ENCODE data around the gene HOXB3.
"Not testable (repeated sequence)": the region's sequence is repeated elsewhere in the genome, so short reads cannot be mapped to it uniquely, and the experiment has no call there.

HOXB3 gene

DNA sequence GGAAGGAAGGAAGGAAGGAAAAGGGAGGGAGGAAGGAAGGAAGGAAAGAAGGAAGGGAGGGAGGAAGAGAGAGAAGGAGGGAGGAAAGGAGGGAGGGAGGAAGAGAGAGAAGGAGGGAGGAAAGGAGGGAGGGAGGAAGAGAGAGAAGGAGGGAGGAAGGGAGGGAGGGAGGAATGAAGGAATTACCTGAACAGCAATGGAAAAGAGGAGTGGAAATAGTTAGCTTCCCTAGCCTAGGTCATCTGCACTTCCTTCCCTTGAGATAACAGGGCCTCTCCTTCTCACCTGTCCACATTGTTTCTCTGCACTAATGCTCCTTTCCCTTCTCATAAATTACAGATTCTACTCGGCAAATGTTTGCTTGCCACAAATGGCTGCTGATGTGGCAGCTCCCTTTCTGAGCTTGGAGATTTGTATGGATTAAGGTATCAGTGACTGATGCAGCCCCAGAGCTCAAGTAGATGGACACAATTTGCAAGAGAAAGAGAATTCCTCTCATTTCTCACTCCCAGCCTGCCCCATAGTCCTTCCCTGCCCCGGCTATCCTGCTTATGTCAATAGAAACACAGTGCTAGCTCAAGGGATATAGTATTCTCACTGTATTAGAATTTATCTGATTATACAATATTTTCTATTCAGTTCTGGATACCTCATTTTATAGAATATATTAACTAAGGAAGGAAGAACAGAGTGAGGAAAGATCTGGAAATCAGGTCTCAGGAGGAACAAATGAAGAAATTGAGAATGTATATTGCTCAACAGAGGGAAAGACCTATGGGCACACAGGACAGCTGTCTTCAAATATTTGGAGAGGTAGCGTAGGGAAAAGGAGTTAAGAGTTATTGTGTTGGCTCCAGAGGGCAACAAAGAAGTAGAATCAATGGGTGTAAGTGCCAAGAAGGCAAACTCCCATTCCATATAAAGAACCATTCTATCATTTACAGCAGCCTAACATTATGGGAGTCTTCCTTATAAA, 73.8 kb downstream of the HOXB3 start:
- no peak for DNase-seq

DNA sequence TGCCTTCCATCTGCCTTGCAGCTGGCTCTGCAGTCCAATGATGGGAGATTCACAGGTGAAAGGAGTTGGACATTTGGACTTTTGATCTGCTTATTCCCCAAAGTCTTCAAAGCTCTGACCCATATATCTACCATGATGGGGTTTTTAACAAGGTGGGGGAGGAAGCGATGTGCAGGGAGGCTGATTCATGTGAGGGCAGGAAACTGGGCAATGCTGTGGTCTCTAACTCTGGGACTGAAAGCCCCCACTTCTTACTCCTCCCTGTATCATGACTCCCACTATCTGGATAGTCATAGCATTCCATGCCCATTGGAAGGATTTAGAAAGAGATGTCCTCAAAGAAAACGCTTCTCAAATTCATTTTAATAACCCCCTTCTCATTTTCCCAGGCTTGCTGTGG, 75.6 kb downstream of the HOXB3 start:
- DNase-seq, result no peak

DNA sequence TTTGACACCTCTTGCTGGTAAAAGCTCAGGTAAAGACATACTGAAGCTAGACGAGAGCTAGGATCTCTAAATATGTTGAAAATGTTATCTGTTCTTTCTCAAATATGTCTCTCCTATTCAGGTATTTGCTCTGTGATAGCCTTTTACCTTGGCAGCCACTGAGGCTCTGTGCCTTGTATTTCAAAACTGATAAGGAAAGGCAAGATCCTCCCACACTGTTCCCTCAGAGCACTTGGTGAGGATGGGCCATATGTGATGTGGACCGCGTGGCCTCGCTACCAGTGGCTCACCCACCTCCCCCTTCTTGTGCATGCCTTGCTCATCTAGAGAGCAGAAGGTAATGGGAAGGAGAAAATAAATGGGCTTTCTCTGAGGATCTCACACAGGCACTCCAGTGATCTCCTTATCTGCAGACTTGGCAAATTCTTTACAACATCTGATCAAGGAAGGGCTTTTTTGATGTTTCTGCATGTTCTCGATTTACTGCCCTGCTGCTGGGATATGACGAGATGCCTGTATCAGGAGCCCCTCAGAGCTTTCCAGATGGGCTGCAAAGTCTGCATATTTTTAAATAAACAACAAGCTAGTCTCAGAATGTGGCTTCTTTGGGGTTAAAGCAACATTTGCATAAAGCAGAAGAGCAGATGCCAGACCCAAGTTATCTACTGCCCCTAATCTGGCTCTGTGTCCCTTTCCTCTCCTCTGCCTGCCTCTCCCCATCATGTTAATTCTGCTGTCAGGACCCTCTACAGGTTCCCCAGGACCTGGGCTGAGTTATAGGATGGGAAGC, 76.2 kb downstream of the HOXB3 start:
- DNase-seq, result no peak

DNA sequence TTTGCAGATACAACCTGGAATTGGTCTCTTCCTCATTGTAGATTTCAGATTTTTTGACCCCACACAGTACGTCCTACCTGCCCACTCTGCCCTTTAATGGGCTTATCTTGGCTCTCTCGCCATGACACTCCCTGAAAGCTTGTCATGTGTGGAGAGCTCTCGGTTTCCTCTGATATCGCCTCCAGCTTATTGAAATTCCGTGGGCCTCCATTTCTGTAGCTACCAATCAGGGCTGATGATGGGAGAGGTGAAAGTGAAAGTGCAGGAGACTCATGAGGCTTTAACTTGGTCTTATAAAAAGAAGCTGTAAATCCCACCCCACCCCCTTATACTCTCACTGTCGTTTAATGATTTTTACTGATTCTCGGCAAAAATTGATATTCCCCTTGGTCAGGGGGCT, 76.9 kb downstream of the HOXB3 start:
- no peak for DNase-seq

DNA sequence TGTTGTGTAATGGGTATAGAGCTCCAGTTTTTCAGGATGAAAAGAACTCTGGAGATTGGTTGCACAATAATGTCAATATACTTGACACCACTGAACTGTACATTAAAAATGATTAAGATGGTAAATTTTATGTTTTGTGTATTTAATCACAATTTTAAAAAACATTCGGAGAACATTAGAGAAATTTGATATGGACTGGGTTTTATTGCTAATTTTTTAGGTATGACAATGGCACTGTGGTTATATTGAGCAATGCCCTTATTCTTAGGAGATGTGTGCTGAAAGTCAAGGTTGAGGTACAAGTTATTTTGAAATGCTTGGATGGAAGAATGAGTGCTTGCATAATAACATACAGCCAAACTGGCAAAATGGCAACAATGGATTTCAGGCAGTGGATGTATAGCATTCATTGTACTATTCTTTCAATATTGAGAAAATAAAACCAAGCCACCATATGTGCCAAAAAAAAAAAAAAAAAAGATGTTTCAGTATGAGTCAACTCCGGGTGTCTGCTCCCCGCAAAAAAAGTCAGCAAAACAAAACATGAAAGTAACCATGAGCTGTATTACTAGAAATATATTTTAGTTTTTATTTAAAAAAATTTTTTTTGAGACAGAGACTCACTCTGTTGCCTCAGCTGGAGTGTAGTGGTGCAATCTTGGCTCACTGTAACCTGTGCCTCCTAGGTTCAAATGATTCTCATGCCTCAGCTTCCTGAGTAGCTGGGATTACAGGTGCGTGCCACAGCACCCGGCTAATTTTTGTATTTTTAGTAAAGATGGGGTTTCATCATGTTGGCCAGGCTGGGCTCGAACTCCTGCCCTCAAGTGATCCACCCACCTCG, 79.1 kb downstream of the HOXB3 start:
- no peak for DNase-seq

DNA sequence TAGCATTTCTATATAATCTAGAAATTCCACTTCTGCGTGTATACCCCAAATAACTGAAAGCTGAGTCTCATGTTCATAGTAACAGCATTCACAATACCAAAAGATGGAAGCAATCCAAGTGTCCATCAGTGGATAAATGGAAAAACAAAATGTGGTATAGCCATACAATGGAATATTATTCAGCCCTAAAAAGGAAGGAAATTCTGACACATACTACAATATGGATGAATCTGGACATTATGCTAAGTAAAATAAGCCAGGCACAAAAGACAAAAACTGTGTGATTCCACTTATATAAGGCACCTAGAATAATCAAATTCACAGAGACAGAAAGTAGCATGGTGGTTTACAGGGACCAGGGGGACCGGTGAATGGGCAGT, 79.7 kb downstream of the HOXB3 start:
- no peak for DNase-seq

- not testable (repeated sequence) for DNase-seq
These were observed 80.3 kb downstream of the HOXB3 start for GRCh38 chr17:48509708-48510107.

DNA sequence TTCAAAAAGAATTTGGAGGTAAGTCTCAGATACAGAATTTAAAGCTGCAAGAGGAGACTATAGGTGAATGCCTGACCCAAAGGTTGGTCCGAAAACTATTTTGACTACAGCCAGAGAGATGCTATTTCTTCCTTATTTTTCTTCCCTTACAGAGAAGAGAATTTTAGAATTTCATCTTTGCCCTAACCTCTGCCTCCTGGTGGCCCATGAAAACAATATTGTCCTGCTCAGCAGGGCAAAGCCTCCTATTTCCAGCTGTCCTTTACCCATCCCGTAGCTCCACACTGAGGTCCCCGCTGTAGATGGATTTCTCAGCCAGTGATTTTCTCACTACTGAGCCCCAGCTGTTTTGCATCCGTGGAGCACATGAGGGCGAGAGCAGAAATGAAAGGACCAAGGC, 83.8 kb downstream of the HOXB3 start:
- no peak for DNase-seq

DNA sequence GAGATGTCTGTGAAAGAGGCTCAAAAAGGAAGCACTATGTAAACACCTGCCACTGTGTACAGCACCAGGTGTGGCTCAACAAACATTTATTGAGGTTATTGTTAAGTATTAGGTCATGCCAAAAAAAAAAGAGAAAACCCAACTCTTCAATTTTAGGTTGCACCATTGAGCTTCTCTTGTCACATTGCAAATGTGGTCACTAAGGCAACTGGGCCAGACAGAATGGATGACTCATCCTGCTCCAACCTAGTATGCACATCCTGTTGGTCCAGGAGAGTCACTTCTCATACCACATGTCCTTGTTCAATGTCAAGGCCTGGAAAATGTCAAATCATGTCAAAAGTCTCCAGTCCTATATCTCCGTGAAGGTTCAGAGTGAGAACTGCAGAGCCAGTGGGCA, 84.3 kb downstream of the HOXB3 start:
- no peak for DNase-seq

GRCh38 chr17:48504953-48505352, 85.1 kb downstream of the HOXB3 start:
- no peak for DNase-seq

DNA sequence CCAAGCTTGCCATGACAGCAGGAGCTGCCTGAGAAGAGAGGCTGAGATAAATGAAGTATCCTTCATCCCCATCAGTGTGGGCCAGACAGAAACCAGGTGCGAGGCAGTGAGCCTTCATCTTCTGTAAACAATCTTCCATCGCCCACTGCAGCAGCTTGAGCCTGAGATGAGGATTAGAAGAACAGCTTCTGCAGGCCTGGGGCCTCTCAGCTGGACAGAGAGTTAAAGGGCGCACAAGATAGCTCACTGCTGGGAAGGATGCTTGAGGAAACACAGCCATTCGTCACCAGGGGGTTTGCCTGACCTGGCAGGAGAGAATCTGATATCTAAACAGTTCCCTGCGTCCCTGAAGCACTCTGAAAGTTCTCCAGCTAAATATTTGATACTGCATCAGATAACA, 86.3 kb downstream of the HOXB3 start:
- DNase-seq, result no peak

DNA sequence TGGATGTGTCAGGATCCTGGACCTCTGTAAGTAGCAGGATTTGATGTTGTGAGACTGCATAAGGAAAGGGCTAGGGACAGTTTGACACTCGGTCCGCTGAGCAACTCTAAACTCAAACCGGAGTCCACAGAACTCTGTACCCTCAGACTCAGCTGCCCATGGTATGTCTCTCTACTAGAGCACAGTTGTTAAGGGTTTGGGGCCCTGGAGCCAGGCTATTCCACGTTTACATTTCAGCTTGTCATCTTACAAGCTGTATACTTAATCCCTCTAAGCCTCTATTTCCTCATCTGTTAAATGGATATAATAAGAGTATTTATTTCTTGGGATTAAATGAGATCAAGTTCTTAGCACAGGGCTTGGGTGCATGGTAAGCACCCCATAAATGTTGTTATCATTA, 87.1 kb downstream of the HOXB3 start:
- no peak for DNase-seq

DNA sequence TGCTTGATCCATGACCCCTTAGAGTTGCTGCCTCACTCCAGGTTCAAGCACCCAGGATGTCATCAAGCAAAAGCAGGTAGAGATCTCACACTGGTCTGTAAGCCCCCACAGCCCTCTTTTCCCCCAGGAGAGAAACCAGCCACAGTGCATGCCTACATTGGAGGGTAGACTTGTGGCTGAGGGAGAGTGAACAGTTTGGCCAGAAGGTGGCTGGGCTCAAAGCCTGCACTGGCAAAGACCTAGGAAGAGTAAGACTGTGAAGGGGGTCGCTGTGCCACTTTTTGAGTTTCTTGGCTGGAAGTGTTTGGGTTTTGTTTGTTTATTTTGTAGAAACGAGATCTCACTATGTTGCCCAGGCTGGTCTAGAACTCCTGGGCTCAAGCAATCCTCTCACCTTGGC, 87.7 kb downstream of the HOXB3 start:
- no peak for DNase-seq

GRCh38 chr17:48500435-48501426, 89.3 kb downstream of the HOXB3 start:
- no peak for DNase-seq

DNA sequence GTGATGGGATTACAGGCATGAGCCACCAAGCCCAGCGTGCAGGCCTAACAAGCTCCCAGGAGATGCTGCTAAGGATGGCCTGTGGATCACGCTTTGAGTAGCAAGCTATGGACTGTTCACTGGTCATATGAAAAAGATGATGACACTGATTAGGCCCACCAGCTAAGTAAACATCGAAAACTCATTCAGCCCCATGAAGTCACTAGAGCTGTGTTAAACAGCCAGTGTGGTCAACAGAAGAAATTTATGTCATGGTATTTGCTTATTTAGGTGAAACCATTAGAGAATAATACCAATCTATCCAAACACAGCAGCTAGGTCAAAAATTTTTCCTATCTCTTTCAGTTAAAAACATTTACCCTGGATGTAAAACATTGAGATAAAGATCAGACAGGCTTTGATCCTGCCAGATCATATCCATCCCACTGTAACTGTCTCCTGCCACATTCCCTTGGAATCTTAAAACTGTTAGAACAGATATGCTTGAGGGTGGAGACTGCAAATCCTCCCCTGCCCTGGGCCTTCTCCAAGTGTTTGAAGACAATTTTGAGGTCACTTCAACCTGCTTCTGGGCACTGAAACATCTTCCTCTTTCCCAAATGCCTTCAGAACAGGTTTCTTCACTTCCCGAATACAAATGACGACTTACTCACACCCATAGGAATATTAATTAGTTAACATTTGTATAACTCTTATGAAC, 90.2 kb downstream of the HOXB3 start:
- DNase-seq, result no peak

GRCh38 chr17:48499248-48499647, 90.8 kb downstream of the HOXB3 start:
- no peak for DNase-seq

All from hippocampal formation (tissue), 2 donors.